GM19395 (cell line): Measurements from ENCODE around the gene ITPR1.

Experiments
- ATAC-seq: cut with Tn5 transposase; IDR thresholded peaks from one replicate; pipeline ENCODE4 v1.9.1; 2021; ENCODE audit warnings: mild to moderate bottlenecking, moderate library complexity; ENCODE audit not compliant: unreplicated experiment

ITPR1 gene

GRCh38 chr3:4478261-4478660, 14.9 kb upstream of the ITPR1 start:
- ATAC-seq: no peak

DNA sequence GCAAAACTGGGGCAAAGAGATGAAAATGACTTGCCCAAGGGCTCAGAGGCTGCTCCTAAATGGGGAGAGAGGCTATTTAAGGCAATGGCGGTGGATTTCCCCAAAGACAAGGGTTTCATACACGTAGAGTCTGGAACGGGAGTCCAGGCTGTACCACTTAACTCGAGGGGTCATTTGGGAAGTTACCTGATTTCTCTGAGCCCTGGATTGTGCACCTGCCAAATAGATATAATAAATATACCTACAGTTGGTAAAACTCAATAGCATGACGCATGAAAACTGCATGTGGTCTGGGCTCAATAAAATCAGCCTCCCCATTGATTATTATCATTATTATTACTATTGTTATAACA, 1.3 kb upstream of the ITPR1 start:
- ATAC-seq: no peak

GRCh38 chr3:4492208-4493013, 737 bp upstream of the ITPR1 start:
- peak; percentile 31 for ATAC-seq

DNA sequence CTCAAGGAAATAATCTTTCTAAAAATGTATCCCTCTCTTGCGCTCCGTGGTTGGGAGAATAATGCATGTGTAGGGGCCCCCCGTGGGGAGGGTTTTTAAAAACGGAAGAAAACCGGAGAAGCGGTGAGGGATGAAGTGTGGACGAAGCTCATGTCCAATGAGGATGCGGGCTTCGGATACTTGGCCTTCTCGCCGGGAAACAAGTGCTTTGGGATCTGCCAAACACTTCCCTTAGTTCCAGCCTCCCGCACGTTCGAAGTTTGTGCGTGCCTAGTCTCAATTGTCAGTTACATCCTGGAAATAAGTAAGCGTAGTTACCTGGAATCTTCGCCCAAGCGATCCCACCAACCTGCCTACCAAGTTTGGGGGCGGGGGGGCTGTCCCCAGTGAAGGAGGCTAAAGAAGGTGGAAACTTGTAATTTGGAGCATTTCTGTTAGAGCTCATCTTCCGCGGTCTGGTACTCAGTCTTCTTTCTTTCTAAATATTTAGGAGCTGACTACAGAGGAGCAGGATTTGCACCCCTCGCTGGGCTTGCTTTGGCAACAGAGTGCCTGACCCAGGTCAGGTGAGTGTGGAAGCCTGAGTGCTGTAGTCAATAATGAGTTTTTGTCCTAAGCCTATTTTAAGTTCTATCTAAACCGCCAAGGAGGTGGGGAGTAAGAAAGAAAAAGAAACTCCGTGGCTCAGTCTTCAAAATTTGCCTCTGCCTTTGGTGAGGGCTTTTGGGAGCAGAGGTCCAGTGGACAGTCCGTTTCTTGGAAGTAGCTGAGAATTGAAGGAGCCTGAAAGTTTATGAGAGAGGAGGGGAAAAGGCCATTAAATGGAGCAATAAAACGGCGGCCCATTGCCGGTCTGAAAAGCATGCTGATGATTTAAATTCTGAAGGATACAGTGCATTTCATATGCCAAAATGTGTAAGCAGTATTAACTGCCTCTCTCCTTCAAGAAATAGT, 1.1 kb downstream of the ITPR1 start:
- no peak for ATAC-seq

- no peak for ATAC-seq
Observed at GRCh38 chr3:4494895-4495264, 1.7 kb downstream of the ITPR1 start.

- no peak for ATAC-seq
Observed at GRCh38 chr3:4495294-4496086, 2.3 kb downstream of the ITPR1 start.

- no peak for ATAC-seq
Observed at GRCh38 chr3:4496087-4496452, 2.9 kb downstream of the ITPR1 start.

- no peak for ATAC-seq
Observed at GRCh38 chr3:4497005-4497692, 4.0 kb downstream of the ITPR1 start.

DNA sequence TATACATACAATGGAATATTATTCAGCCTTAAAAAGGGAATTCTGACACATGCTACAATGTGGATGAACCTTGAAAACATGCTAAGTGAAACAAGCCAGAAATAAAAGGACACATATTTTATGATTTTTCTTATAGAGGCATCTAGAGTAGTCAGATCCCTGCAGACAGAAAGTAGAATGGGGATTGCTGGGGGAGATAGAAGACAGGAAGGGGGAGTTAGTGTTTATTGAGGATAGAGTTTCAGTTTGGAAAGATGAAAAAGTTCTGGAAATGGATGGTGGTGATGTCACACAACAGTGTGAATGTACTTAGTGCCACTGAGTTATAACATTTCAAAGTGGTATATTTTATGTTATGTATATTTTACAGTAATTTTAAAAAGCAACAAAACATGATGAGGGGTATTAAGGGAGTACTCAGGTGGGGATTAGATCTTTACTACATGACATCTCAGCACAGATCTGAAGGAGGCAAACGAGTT, 4.7 kb downstream of the ITPR1 start:
- no peak for ATAC-seq

- no peak for ATAC-seq
Observed at GRCh38 chr3:4498446-4498845, 5.3 kb downstream of the ITPR1 start.

GRCh38 chr3:4501437-4501836, 8.3 kb downstream of the ITPR1 start:
- no peak for ATAC-seq

DNA sequence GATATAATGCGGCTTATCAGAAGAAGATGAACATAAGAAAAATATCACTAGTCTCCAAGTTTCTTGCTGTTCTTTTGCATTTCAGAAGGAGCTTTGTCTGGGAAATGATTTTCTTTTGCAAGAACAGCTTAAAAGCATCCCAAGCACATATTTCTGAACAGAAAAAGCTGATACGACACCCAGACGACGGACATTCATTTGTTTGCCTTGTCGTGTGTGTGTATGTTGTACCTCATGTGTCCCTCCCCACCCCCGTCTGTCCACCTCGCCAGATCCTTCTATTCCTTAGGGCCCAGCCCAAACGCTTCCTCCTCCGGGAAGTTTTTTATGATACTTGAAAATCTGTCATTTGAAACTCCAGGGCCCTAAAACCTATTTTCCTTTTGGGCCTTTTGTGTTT, 8.8 kb downstream of the ITPR1 start:
- no peak for ATAC-seq

DNA sequence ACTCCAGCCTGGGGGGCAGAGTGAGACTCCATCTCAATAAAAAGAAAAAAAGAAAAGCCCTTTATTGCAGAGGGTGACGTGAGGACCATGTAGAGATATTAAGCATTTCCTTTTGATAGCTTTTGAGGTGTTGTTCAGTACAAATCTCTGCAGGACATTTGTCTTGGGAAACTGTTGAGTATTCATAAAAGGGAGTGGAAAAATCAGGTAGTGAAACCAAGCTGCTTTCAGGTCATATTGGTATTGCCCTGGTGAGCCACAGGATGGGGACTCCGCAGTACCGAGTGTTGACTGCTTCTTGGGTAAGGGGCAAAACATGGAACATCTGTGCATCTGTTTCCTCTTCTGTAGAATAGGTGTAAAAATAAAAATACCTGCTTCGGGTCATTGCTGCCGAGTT, 9.9 kb downstream of the ITPR1 start:
- ATAC-seq: peak; percentile 64

- ATAC-seq: no peak
Observed at GRCh38 chr3:4504340-4505261, 11.5 kb downstream of the ITPR1 start.

DNA sequence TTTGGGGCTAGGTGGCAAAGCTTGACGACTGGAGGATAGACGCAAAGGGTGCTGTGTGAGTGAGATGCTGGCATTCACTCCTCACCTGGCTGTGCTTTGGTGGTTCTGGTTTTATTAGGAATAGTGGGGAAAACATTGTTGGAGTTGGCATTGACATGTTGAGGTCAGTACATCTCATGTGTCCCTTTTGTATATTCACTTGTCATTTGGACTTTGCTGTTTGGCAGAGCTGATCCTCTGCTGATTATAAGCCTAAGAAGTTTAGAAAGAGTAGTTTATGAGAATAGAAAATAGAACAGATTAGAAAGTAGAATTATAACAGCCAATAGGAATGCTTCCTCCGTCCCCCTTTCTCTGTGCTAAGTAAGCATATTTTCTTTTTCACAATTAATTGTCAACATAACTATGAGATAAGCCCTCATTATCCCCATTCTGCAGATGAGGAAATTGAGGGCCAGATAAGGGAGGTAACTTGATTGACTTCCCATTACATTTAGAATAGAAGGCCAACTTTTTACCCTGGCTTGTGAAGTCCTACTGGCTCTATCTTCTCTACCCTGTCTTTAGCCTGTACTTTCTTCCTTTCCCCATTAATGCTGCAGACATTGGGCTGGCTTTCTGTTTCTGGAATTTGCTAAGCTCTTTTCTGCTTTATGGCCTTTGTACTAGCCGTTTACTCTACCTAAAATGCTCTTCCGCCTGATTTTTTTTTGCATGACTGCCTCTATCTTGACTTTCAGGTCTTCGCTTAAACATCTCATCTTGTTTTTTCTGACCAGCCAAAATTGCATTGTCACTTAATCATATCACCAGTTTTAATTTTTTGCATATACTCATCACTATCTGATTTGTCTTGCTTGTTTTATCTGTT, 12.8 kb downstream of the ITPR1 start:
- no peak for ATAC-seq

GRCh38 chr3:4506559-4507023, 13.4 kb downstream of the ITPR1 start:
- ATAC-seq: no peak

DNA sequence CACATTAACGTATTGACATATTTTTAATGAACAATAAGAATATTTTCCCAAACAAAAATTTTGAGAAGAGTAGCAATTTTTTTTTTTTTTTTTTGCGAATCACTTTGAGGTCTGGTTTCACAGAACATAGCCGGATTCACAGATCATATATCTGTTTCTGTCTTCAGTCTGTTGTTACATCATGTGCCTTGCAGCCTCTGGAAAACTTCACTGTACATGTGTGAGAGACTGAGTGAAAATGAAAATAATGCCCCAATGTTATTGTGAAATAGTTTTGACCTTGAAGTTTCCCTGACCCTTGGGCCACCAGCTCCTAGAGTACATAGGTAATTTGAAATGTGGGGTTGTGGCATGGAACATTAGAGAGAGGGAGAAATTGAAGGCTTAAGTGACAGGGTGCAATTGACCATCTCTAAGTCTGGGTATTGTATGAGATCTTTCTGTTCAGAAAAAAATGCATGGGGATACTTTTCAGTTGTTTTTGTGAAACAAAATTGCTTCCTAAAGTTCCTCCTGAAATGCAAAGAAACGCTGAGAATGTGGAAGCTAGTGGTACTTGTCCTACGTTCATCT, 14.0 kb downstream of the ITPR1 start:
- ATAC-seq: no peak
